Measurements from ENCODE around the gene KPTN. TPM values are rescaled to one million over a fixed set of nuclear protein-coding genes. Genes with fewer than 3 reads are reported as not detected.

KPTN gene
- total and polyA plus RNA-seq, 2 donors (not counting 1 experiment from before 2014, with no cell fraction given), result 8.1 to 11.4 TPM

- Mint-ChIP-seq H3K27ac (no peak overlapping the region), H3K4me3 (no peak overlapping the region), H3K27me3 (no peaks in the 10 kb centered on the region), H3K4me1 (no peaks in the 10 kb centered on the region), H3K9me3 (ENCODE audit: insufficient read depth) (no peaks in the 10 kb centered on the region)
- Histone ChIP-seq H3K27ac (ENCODE audit: low read length in 2 of 2) (no peak overlapping the region), H3K36me3 (replicated peaks in 1 of 2; ENCODE audit: control extremely low read depth in 1 of 2, control insufficient read depth in 1 of 2, extremely low read depth in 1 of 2, insufficient read depth in 2 of 2, low read length in 1 of 2) (peaks cover 0 to 67% of the 10 kb centered on the region in 2 experiments), H3K9me3 (ENCODE audit: control extremely low read depth in 1 of 3, control insufficient read depth in 2 of 3, insufficient read depth in 1 of 3, low read length in 2 of 3) (no peaks in the 10 kb centered on the region), H3K4me1 (ENCODE audit: control insufficient read depth in 2 of 2, insufficient read depth in 2 of 2, low read length in 2 of 2) (no peaks in the 10 kb centered on the region), H3K9ac (ENCODE audit: low read length) (no peak overlapping the region), H2AFZ (ENCODE audit: insufficient read depth, low read depth, low read length, poor library complexity, severe bottlenecking) (no peak overlapping the region), H3K4me3 (ENCODE audit: control extremely low read depth in 1 of 5, extremely low read depth in 1 of 5, insufficient read depth in 1 of 5, low read depth in 2 of 5, low read length in 4 of 5) (no peak overlapping the region), H3K27me3 (replicated peaks in 1 of 4; ENCODE audit: control extremely low read depth in 1 of 4, control insufficient read depth in 3 of 4, insufficient read depth in 4 of 4, low read length in 3 of 4) (no peaks in the 10 kb centered on the region), H3K79me2 (ENCODE audit: control insufficient read depth, insufficient read depth, low read length) (peaks cover 7% of the 10 kb centered on the region), H4K20me1 (ENCODE audit: control insufficient read depth, insufficient read depth, low read length, poor library complexity, severe bottlenecking) (peaks cover 70% of the 10 kb centered on the region), H3K4me2 (replicated peaks; ENCODE audit: low read depth, low read length, poor library complexity, severe bottlenecking) (no peak overlapping the region)
- DNase-seq, result no peak
- WGBS (ENCODE audit: insufficient coverage), result 98% methylated on average over 32 of the region's 32 CpGs
- POLR2A ChIA-PET, result no interaction called here
- no peak for ATAC-seq (ENCODE audit: low read depth)
- TF ChIP-seq EZH2 (IDR thresholded peaks at IDR 0.05; ENCODE audit: borderline replicate concordance, insufficient read depth, low read depth, low read length, poor library complexity, severe bottlenecking) (no peak), CTCF (IDR thresholded peaks at IDR 0.05) (no peak)
- intact Hi-C loops (cut with micrococcal nuclease), result no loop called here
- CTCF ChIA-PET, result interaction anchor here (0.8 kb wide), 1 partner anchor 63 kb away, joined by 4 read pairs; no protein-coding TSS in a partner anchor
Measured at GRCh38 chr19:47499863-47500830, 16.1 kb upstream of the KPTN start.

DNA sequence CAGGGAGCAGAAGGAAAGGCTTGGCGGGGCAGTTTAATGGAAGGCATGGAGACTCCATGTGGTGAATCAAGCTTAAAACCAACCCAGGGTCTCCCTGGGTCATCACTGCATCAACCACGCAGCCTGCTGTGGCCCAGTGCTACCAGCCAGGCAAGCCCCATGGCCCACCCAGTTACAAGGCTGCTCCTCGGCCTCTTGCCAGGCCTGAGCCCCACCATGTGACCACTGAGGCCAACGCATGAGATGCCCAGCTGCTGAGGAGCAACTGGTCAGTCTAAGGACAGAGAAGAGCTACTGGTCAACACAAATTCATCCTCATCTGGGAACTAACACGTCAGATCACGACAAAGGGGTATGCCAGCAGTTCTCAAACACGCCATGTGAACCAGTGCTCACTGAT, 15.4 kb upstream of the KPTN start:
- no peak overlapping the region for H3K4me3 Mint-ChIP-seq
- Histone ChIP-seq H3K36me3 (replicated peaks in 1 of 2; ENCODE audit: control extremely low read depth in 1 of 2, control insufficient read depth in 1 of 2, extremely low read depth in 1 of 2, insufficient read depth in 2 of 2, low read length in 1 of 2) (peaks cover 0 to 67% of the 10 kb centered on the region in 2 experiments), H3K9ac (ENCODE audit: low read length) (no peak overlapping the region), H3K79me2 (ENCODE audit: control insufficient read depth, insufficient read depth, low read length) (peaks cover 5% of the 10 kb centered on the region), H3K4me1 (ENCODE audit: control insufficient read depth in 2 of 2, insufficient read depth in 2 of 2, low read length in 2 of 2) (no peaks in the 10 kb centered on the region), H3K4me2 (replicated peaks; ENCODE audit: low read depth, low read length, poor library complexity, severe bottlenecking) (no peak overlapping the region), H3K9me3 (ENCODE audit: control extremely low read depth in 1 of 3, control insufficient read depth in 2 of 3, insufficient read depth in 1 of 3, low read length in 2 of 3) (no peaks in the 10 kb centered on the region), H3K27me3 (replicated peaks in 1 of 4; ENCODE audit: control extremely low read depth in 1 of 4, control insufficient read depth in 3 of 4, insufficient read depth in 4 of 4, low read length in 3 of 4) (no peaks in the 10 kb centered on the region), H3K4me3 (ENCODE audit: control extremely low read depth in 1 of 5, extremely low read depth in 1 of 5, insufficient read depth in 1 of 5, low read depth in 2 of 5, low read length in 4 of 5) (no peak overlapping the region), H3K27ac (ENCODE audit: low read length in 2 of 2) (no peak overlapping the region), H2AFZ (ENCODE audit: insufficient read depth, low read depth, low read length, poor library complexity, severe bottlenecking) (no peak overlapping the region), H4K20me1 (ENCODE audit: control insufficient read depth, insufficient read depth, low read length, poor library complexity, severe bottlenecking) (peaks cover 63% of the 10 kb centered on the region)
- no peak for ATAC-seq (ENCODE audit: low read depth)
- no peak overlapping the region for H3K27ac Mint-ChIP-seq
- intact Hi-C loops (cut with micrococcal nuclease), result no loop called here
- no peak for TF ChIP-seq CTCF (IDR thresholded peaks at IDR 0.05)
- no peak for TF ChIP-seq EZH2 (IDR thresholded peaks at IDR 0.05; ENCODE audit: borderline replicate concordance, insufficient read depth, low read depth, low read length, poor library complexity, severe bottlenecking)
- no peaks in the 10 kb centered on the region for H3K9me3 Mint-ChIP-seq (ENCODE audit: insufficient read depth)
- ChIA-PET CTCF (interaction anchor here (0.8 kb wide), 1 partner anchor 63 kb away, joined by 4 read pairs; no protein-coding TSS in a partner anchor), POLR2A (no interaction called here)
- no peaks in the 10 kb centered on the region for H3K27me3 Mint-ChIP-seq
- WGBS (ENCODE audit: insufficient coverage), result 95% methylated on average over 7 of the region's 7 CpGs
- no peak for DNase-seq
- H3K4me1 Mint-ChIP-seq, result no peaks in the 10 kb centered on the region
